CD4-positive, alpha-beta T cell treated with Interleukin-17A for 1 hour (primary cell): ENCODE results near the gene ENTHD1.
"Not testable (repeated sequence)": the region's sequence is repeated elsewhere in the genome, so short reads cannot be mapped to it uniquely, and the experiment has no call there.

Experiments used
- DNase-seq: peaks from one replicate; pipeline ENCODE4 v3.0.0-alpha.2; 2020

Gene ENTHD1

GRCh38 chr22:39773976-39774539, 119.5 kb downstream of the ENTHD1 start:
- peak; percentile 20 for DNase-seq

- no peak for DNase-seq
Observed at GRCh38 chr22:39773503-39773902, 120.1 kb downstream of the ENTHD1 start.

GRCh38 chr22:39771486-39771885, 122.1 kb downstream of the ENTHD1 start:
- no peak for DNase-seq

- no peak for DNase-seq
Observed at GRCh38 chr22:39765661-39766060, 127.9 kb downstream of the ENTHD1 start.

GRCh38 chr22:39765046-39765445, 128.5 kb downstream of the ENTHD1 start:
- no peak for DNase-seq

- DNase-seq, result no peak
Observed at GRCh38 chr22:39763276-39763675, 130.3 kb downstream of the ENTHD1 start.

GRCh38 chr22:39750759-39751158, 142.8 kb downstream of the ENTHD1 start:
- DNase-seq, result no peak

- no peak for DNase-seq
Observed at GRCh38 chr22:39748877-39749276, 144.7 kb downstream of the ENTHD1 start.

GRCh38 chr22:39746600-39747262, 146.8 kb downstream of the ENTHD1 start:
- no peak for DNase-seq

- DNase-seq, result no peak
Observed at GRCh38 chr22:39745789-39746188, 147.8 kb downstream of the ENTHD1 start.

- DNase-seq, result no peak
Observed at GRCh38 chr22:39744353-39744752, 149.2 kb downstream of the ENTHD1 start.

- DNase-seq, result no peak
Observed at GRCh38 chr22:39743935-39744334, 149.6 kb downstream of the ENTHD1 start.

- DNase-seq, result no peak
Observed at GRCh38 chr22:39739338-39740027, 154.1 kb downstream of the ENTHD1 start.

- no peak for DNase-seq
Observed at GRCh38 chr22:39738746-39739145, 154.8 kb downstream of the ENTHD1 start.

GRCh38 chr22:39735776-39736175, 157.8 kb downstream of the ENTHD1 start:
- no peak for DNase-seq

- DNase-seq, result no peak
Observed at GRCh38 chr22:39734866-39735265, 158.7 kb downstream of the ENTHD1 start.

- DNase-seq, result not testable (repeated sequence)
Observed at GRCh38 chr22:39734046-39734445, 159.5 kb downstream of the ENTHD1 start.

GRCh38 chr22:39733191-39733590, 160.4 kb downstream of the ENTHD1 start:
- no peak for DNase-seq

- no peak for DNase-seq
Observed at GRCh38 chr22:39732625-39733024, 160.9 kb downstream of the ENTHD1 start.

GRCh38 chr22:39731881-39732555, 161.5 kb downstream of the ENTHD1 start:
- no peak for DNase-seq

GRCh38 chr22:39731481-39731880, 162.1 kb downstream of the ENTHD1 start:
- no peak for DNase-seq

- no peak for DNase-seq
Observed at GRCh38 chr22:39729141-39729934, 164.2 kb downstream of the ENTHD1 start.
